Esophagus (tissue), 2 donors: Measurements from ENCODE around the gene FAM184A. TPM values are rescaled to one million over a fixed set of nuclear protein-coding genes. Genes with fewer than 3 reads are reported as not detected.

Experiments
- H3K27ac ChIP-seq, 2 donors: one replicate each; pipeline ENCODE4 v1.5.1; 2013; ENCODE audit warnings: low read depth in 2 of 2, mild to moderate bottlenecking in 2 of 2, inconsistent platforms in 1 of 2, low read length in 1 of 2, moderate library complexity in 1 of 2
- H3K27me3 ChIP-seq, 2 donors: one replicate each; pipeline ENCODE4 v1.6.1; 2013; ENCODE audit warnings: low read length in 2 of 2, control low read depth in 1 of 2, mild to moderate bottlenecking in 1 of 2; ENCODE audit not compliant: insufficient read depth in 2 of 2, control insufficient read depth in 1 of 2
- H3K36me3 ChIP-seq, 2 donors: one replicate each; pipeline ENCODE4 v1.6.1; 2013; ENCODE audit warnings: low read length in 1 of 2; ENCODE audit not compliant: control insufficient read depth in 2 of 2, insufficient read depth in 2 of 2
- H3K4me1 ChIP-seq, 2 donors: one replicate each; pipeline ENCODE4 v1.6.1; 2013; ENCODE audit warnings: low read length in 1 of 2; ENCODE audit not compliant: control insufficient read depth in 2 of 2, insufficient read depth in 2 of 2
- H3K4me3 ChIP-seq, 2 donors: one replicate each; pipeline ENCODE4 v1.5.1; 2013; ENCODE audit warnings: low read length in 2 of 2, mild to moderate bottlenecking in 2 of 2, low read depth in 1 of 2, moderate library complexity in 1 of 2
- H3K9me3 ChIP-seq, 2 donors: one replicate each; pipeline ENCODE4 v1.6.1; 2013; ENCODE audit warnings: mild to moderate bottlenecking in 2 of 2, low read depth in 1 of 2, low read length in 1 of 2, moderate library complexity in 1 of 2; ENCODE audit not compliant: control insufficient read depth in 2 of 2, insufficient read depth in 1 of 2
- WGBS, 2 donors: extraction: QIAGEN DNeasy Blood & Tissue Kit; methylation state at CpG; one replicate each; pipeline ENCODE4 v1.1.7; 2013; 5-methylcytosine and 5-hydroxymethylcytosine counted together
- polyA plus RNA-seq, 2 donors: library from polyadenylated mRNA; stranded (reverse); fragments of 200-250 nt; gene quantifications; one replicate each; pipeline ENCODE4 v1.2.3, GENCODE V29; 2013
- donor health status: healthy with polysubstance abuse.
- donor health status: Bipolar disorder and iron deficiency.

FAM184A gene
- polyA plus RNA-seq, 2 donors = 0.73 to 1.1 TPM

- Histone ChIP-seq H3K9me3 (no peaks in the 10 kb centered on the region), H3K4me1 (no peaks in the 10 kb centered on the region), H3K27ac (no peak overlapping the region), H3K36me3 (no peaks in the 10 kb centered on the region), H3K4me3 (no peak overlapping the region), H3K27me3 (no peaks in the 10 kb centered on the region)
- 87 to 90% methylated on average over 5 of the region's 5 CpGs for WGBS, 2 donors
Observed at GRCh38 chr6:119063491-119063890, 15.0 kb downstream of the FAM184A start.

GRCh38 chr6:119061215-119061614 lies 17.2 kb downstream of the FAM184A start:
- Histone ChIP-seq H3K4me3 (no peak overlapping the region), H3K4me1 (no peaks in the 10 kb centered on the region), H3K27ac (no peak overlapping the region), H3K9me3 (no peaks in the 10 kb centered on the region), H3K27me3 (no peaks in the 10 kb centered on the region), H3K36me3 (no peaks in the 10 kb centered on the region)
- 95 to 96% methylated on average over 3 of the region's 3 CpGs for WGBS, 2 donors

- no peak overlapping the region for H3K27ac ChIP-seq
- H3K36me3 ChIP-seq = no peaks in the 10 kb centered on the region
- 74 to 77% methylated on average over 4 of the region's 4 CpGs for WGBS, 2 donors
- H3K27me3 ChIP-seq = no peaks in the 10 kb centered on the region
- H3K9me3 ChIP-seq = no peaks in the 10 kb centered on the region
- no peaks in the 10 kb centered on the region for H3K4me1 ChIP-seq
- H3K4me3 ChIP-seq = no peak overlapping the region
Observed at GRCh38 chr6:119060255-119060907, 18.1 kb downstream of the FAM184A start.

- no peaks in the 10 kb centered on the region for H3K36me3 ChIP-seq
- H3K9me3 ChIP-seq = no peaks in the 10 kb centered on the region
- WGBS, 2 donors = 83 to 97% methylated on average over 1 of the region's 1 CpG
- no peak overlapping the region for H3K4me3 ChIP-seq
- H3K27me3 ChIP-seq = no peaks in the 10 kb centered on the region
- no peaks in the 10 kb centered on the region for H3K4me1 ChIP-seq
- no peak overlapping the region for H3K27ac ChIP-seq
Observed at GRCh38 chr6:119055069-119055468, 23.4 kb downstream of the FAM184A start.

- Histone ChIP-seq H3K9me3 (no peaks in the 10 kb centered on the region), H3K36me3 (no peaks in the 10 kb centered on the region), H3K27me3 (no peaks in the 10 kb centered on the region), H3K4me3 (no peak overlapping the region), H3K4me1 (no peaks in the 10 kb centered on the region), H3K27ac (no peak overlapping the region)
- WGBS, 2 donors = 45 to 58% methylated on average over 1 of the region's 1 CpG
Observed at GRCh38 chr6:119052987-119053386, 25.5 kb downstream of the FAM184A start.

- Histone ChIP-seq H3K4me3 (no peak overlapping the region), H3K27ac (no peak overlapping the region), H3K9me3 (no peaks in the 10 kb centered on the region), H3K27me3 (no peaks in the 10 kb centered on the region), H3K4me1 (no peaks in the 10 kb centered on the region), H3K36me3 (no peaks in the 10 kb centered on the region)
- WGBS, 2 donors = 63 to 74% methylated on average over 2 of the region's 2 CpGs
Observed at GRCh38 chr6:119052292-119052889, 26.1 kb downstream of the FAM184A start.

GRCh38 chr6:119044255-119044654 lies 34.2 kb downstream of the FAM184A start:
- 92 to 94% methylated on average over 5 of the region's 5 CpGs for WGBS, 2 donors
- Histone ChIP-seq H3K27me3 (no peaks in the 10 kb centered on the region), H3K9me3 (no peaks in the 10 kb centered on the region), H3K36me3 (no peaks in the 10 kb centered on the region), H3K27ac (no peak overlapping the region), H3K4me3 (no peak overlapping the region), H3K4me1 (no peaks in the 10 kb centered on the region)

GRCh38 chr6:119043783-119044182 lies 34.7 kb downstream of the FAM184A start:
- H3K27ac ChIP-seq = no peak overlapping the region
- no peaks in the 10 kb centered on the region for H3K27me3 ChIP-seq
- H3K9me3 ChIP-seq = no peaks in the 10 kb centered on the region
- H3K4me1 ChIP-seq = no peaks in the 10 kb centered on the region
- no peak overlapping the region for H3K4me3 ChIP-seq
- no peaks in the 10 kb centered on the region for H3K36me3 ChIP-seq

GRCh38 chr6:119043265-119043664 lies 35.2 kb downstream of the FAM184A start:
- H3K27me3 ChIP-seq = no peaks in the 10 kb centered on the region
- no peak overlapping the region for H3K4me3 ChIP-seq
- H3K4me1 ChIP-seq = no peaks in the 10 kb centered on the region
- no peaks in the 10 kb centered on the region for H3K9me3 ChIP-seq
- no peak overlapping the region for H3K27ac ChIP-seq
- no peaks in the 10 kb centered on the region for H3K36me3 ChIP-seq
- 64 to 86% methylated on average over 1 of the region's 1 CpG for WGBS, 2 donors

GRCh38 chr6:119040636-119041035 lies 37.8 kb downstream of the FAM184A start:
- Histone ChIP-seq H3K36me3 (no peaks in the 10 kb centered on the region), H3K4me1 (no peaks in the 10 kb centered on the region), H3K27me3 (no peaks in the 10 kb centered on the region), H3K9me3 (no peaks in the 10 kb centered on the region), H3K27ac (no peak overlapping the region), H3K4me3 (no peak overlapping the region)
- WGBS, 2 donors = 79 to 80% methylated on average over 6 of the region's 6 CpGs
